ENCODE data around the gene HRAS. TPM values are rescaled to one million over a fixed set of nuclear protein-coding genes. Genes with fewer than 3 reads are reported as not detected.

The HRAS gene
- total RNA-seq, 1 experiment from 2014 or later: 128 TPM

DNA sequence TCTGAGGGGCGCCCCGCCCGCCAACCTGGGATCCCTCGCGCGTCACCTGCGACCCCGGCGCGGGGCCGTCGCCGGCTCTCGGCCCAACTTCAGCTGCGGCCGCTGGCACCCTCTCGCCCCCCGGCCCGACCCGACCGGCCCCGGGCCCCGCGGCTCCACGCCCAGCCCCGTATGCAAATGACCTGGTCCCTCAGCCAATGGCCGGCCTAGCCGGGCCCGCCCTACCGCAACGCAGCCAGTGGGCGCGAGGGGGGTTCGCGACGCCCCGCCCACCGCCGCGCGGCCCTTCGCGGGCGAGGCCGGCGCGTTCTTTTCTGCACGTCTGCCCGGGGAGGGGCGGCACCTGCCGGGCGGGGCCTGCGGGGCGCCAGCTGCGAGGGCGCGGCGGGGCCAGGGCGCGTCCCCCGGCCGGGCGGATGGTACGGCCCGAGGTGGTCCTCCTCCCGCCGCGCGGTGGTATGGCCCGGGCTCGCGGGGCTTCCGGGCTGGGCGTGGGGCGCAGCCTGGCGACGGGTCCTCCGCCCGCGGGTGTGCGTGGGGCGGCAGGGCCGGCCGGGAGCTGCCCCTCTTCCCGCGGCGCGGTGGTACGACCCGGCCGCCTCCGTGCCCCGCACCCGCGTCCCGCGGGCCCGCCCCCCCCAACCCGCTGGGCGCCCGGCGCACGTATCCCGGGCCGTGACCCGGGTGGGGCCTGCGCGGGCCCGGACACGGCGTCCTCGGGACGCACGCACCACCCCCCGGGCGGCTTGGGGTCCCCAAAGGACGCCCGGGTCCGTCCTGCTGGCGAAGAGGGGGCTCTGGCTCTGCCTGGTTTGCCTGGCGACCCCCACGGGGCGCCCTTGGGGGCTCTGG, 33.2 kb upstream of the HRAS start:
- peak; percentile 96 for DNase-seq
- H3F3A ChIP-seq (ENCODE audit: low read length, unreplicated experiment): no peaks in the 10 kb centered on the region
- H3K4me3 ChIP-seq (ENCODE audit: low read length): peak overlapping the region; percentile 80
- H3K4me1 ChIP-seq (ENCODE audit: insufficient read depth, low read length): peaks cover 23% of the 10 kb centered on the region; the same call in 1 of the 2 replicates
- peak overlapping the region; percentile 53; the same call in 1 of the 2 replicates for H2AFZ ChIP-seq (ENCODE audit: low read length)
- CTCF ChIA-PET: no interaction called here
- no peaks in the 10 kb centered on the region for H3K9me3 ChIP-seq (ENCODE audit: low read length)
- H3K27ac ChIP-seq (ENCODE audit: low read length): no peak overlapping the region
- H4K20me1 ChIP-seq (ENCODE audit: low read length): 0 out of 2 replicates have a peak, but pooled peaks cover 5% of the 10 kb centered on the region
- H3K79me2 ChIP-seq (ENCODE audit: low read length): peaks cover 27% of the 10 kb centered on the region
- H3K27me3 ChIP-seq (ENCODE audit: low read length): no peaks in the 10 kb centered on the region
- peak overlapping the region; percentile 88 for H3K4me2 ChIP-seq (ENCODE audit: low read length)
- no peaks in the 10 kb centered on the region for H3K9me2 ChIP-seq (replicated peaks; ENCODE audit: low read length)
- POLR2A ChIA-PET (ENCODE audit: unreplicated experiment): interaction anchor here (0.5 kb wide), 1 partner anchor 14 kb away, joined by 5 read pairs; no protein-coding TSS in a partner anchor
- intact Hi-C loops (cut with micrococcal nuclease): loop anchor here (10.0 kb wide), 1 partner anchor 46 kb away; the partner anchor contains the start of gene IRF7
- TF ChIP-seq EZH2 (IDR thresholded peaks at IDR 0.05; ENCODE audit: low read length, unreplicated experiment): no peak
- TF ChIP-seq CTCF (conservative IDR thresholded peaks at IDR 0.05; ENCODE audit: low read depth, low read length): no peak
- no peak for TF ChIP-seq EZH2phosphoT487 (IDR thresholded peaks at IDR 0.05; ENCODE audit: borderline replicate concordance, low read length)
- H3K36me3 ChIP-seq (ENCODE audit: low read depth, low read length): no peaks in the 10 kb centered on the region
- ATAC-seq: peak; percentile 90
- no TSS peak for BruUV-seq (replicated peaks)
- H3K9ac ChIP-seq (ENCODE audit: low read length): peak overlapping the region; percentile 70

GRCh38 chr11:567629-568292, 32.4 kb upstream of the HRAS start:
- ChIA-PET POLR2A (ENCODE audit: unreplicated experiment) (interaction anchor here (0.5 kb wide), 1 partner anchor 13 kb away, joined by 5 read pairs; no protein-coding TSS in a partner anchor), CTCF (no interaction called here)
- H3K27ac ChIP-seq (ENCODE audit: low read length): no peak overlapping the region
- BruUV-seq (replicated peaks): TSS peak; percentile 43
- peak overlapping the region; percentile 88 for H3K4me2 ChIP-seq (ENCODE audit: low read length)
- H3K4me3 ChIP-seq (ENCODE audit: low read length): peak overlapping the region; percentile 80
- TF ChIP-seq EZH2phosphoT487 (IDR thresholded peaks at IDR 0.05; ENCODE audit: borderline replicate concordance, low read length) (no peak), EZH2 (IDR thresholded peaks at IDR 0.05; ENCODE audit: low read length, unreplicated experiment) (no peak), CTCF (conservative IDR thresholded peaks at IDR 0.05; ENCODE audit: low read depth, low read length) (no peak)
- no peaks in the 10 kb centered on the region for H3K9me3 ChIP-seq (ENCODE audit: low read length)
- ATAC-seq (peak; percentile 19), DNase-seq (no peak)
- no peaks in the 10 kb centered on the region for H3F3A ChIP-seq (ENCODE audit: low read length, unreplicated experiment)
- peaks cover 24% of the 10 kb centered on the region; the same call in 1 of the 2 replicates for H3K4me1 ChIP-seq (ENCODE audit: insufficient read depth, low read length)
- H3K27me3 ChIP-seq (ENCODE audit: low read length): no peaks in the 10 kb centered on the region
- peak overlapping the region; percentile 11; the same call in 1 of the 2 replicates for H2AFZ ChIP-seq (ENCODE audit: low read length)
- 0 out of 2 replicates have a peak, but pooled peaks cover 5% of the 10 kb centered on the region for H4K20me1 ChIP-seq (ENCODE audit: low read length)
- intact Hi-C loops (cut with micrococcal nuclease): loop anchor here (10.0 kb wide), 1 partner anchor 47 kb away; the partner anchor contains the start of gene IRF7
- H3K9ac ChIP-seq (ENCODE audit: low read length): peak overlapping the region; percentile 65
- H3K36me3 ChIP-seq (ENCODE audit: low read depth, low read length): no peaks in the 10 kb centered on the region
- H3K79me2 ChIP-seq (ENCODE audit: low read length): peaks cover 35% of the 10 kb centered on the region
- no peaks in the 10 kb centered on the region for H3K9me2 ChIP-seq (replicated peaks; ENCODE audit: low read length)
